ENCODE data around the gene SH3BP1. TPM values are rescaled to one million over a fixed set of nuclear protein-coding genes. Genes with fewer than 3 reads are reported as not detected.
A peak's percentile ranks its signal among the peaks of the same experiment; 100 is the strongest.

The SH3BP1 gene
- total RNA-seq, 6 donors from 2014 or later = 11.4 to 58.7 (median 31.1) TPM

GRCh38 chr22:37623075-37624016, 16.1 kb upstream of the SH3BP1 start:
- TF ChIP-seq POLR2A (IDR thresholded peaks at IDR 0.05) (no peak), POLR2AphosphoS5 (IDR thresholded peaks at IDR 0.05) (no peak), EP300 (IDR thresholded peaks at IDR 0.05) (no peak), CTCF (IDR thresholded peaks at IDR 0.05) (peak; percentile 50 to 96 (median 64))
- Histone ChIP-seq H3K4me3 (no peak overlapping the region), H3K36me3 (peaks cover 0 to 80% (median 44%) of the 10 kb centered on the region in 4 donors), H3K9me3 (no peaks in the 10 kb centered on the region), H3K27me3 (no peaks in the 10 kb centered on the region), H3K27ac (peak overlapping the region in 3 of 4 donors; percentile 34 to 61 (median 56)), H3K4me1 (peaks cover 29 to 43% (median 34%) of the 10 kb centered on the region in 4 donors)
- DNase-seq (peak in 1 of 2 donors; percentile 73), ATAC-seq (ENCODE audit: low FRiP score in 2 of 2) (peak; percentile 83 to 84)
- 64 to 77% methylated on average over 12 to 21 of the region's 22 CpGs for WGBS, 2 donors

- peak overlapping the region in 3 of 4 donors; percentile 34 to 61 (median 56) for H3K27ac ChIP-seq
- peak in 1 of 2 donors; percentile 80 for DNase-seq
- ATAC-seq (ENCODE audit: low FRiP score in 2 of 2) = peak in 1 of 2 donors; percentile 9
- peaks cover 0 to 80% (median 40%) of the 10 kb centered on the region in 4 donors for H3K36me3 ChIP-seq
- no peak for TF ChIP-seq POLR2A (IDR thresholded peaks at IDR 0.05)
- TF ChIP-seq EP300 (IDR thresholded peaks at IDR 0.05) = no peak
- no peak for TF ChIP-seq CTCF (IDR thresholded peaks at IDR 0.05)
- TF ChIP-seq POLR2AphosphoS5 (IDR thresholded peaks at IDR 0.05) = no peak
- peaks cover 29 to 43% (median 34%) of the 10 kb centered on the region in 4 donors for H3K4me1 ChIP-seq
- no peaks in the 10 kb centered on the region for H3K9me3 ChIP-seq
- H3K27me3 ChIP-seq = no peaks in the 10 kb centered on the region
- no peak overlapping the region for H3K4me3 ChIP-seq
- WGBS, 2 donors = 57 to 60% methylated on average over 5 of the region's 6 CpGs
Observed at GRCh38 chr22:37624017-37624365, 15.5 kb upstream of the SH3BP1 start.

GRCh38 chr22:37624876-37625275, 14.6 kb upstream of the SH3BP1 start:
- H3K4me1 ChIP-seq = peaks cover 29 to 43% (median 34%) of the 10 kb centered on the region in 4 donors
- TF ChIP-seq EP300 (IDR thresholded peaks at IDR 0.05) (no peak), CTCF (IDR thresholded peaks at IDR 0.05) (no peak), POLR2AphosphoS5 (IDR thresholded peaks at IDR 0.05) (no peak), POLR2A (IDR thresholded peaks at IDR 0.05) (no peak)
- ATAC-seq (ENCODE audit: low FRiP score in 2 of 2) = no peak
- WGBS, 2 donors = 84 to 90% methylated on average over 7 of the region's 7 CpGs
- no peaks in the 10 kb centered on the region for H3K27me3 ChIP-seq
- H3K9me3 ChIP-seq = no peaks in the 10 kb centered on the region
- H3K36me3 ChIP-seq = peaks cover 2 to 80% (median 44%) of the 10 kb centered on the region in 4 donors
- no peak for DNase-seq
- H3K27ac ChIP-seq = peak overlapping the region in 2 of 4 donors; percentile 56 to 61
- H3K4me3 ChIP-seq = no peak overlapping the region

GRCh38 chr22:37625737-37626136, 13.7 kb upstream of the SH3BP1 start:
- ATAC-seq (ENCODE audit: low FRiP score in 2 of 2) = no peak
- Histone ChIP-seq H3K27me3 (no peaks in the 10 kb centered on the region), H3K27ac (peak overlapping the region; percentile 49 to 76 (median 65)), H3K4me1 (peaks cover 29 to 43% (median 34%) of the 10 kb centered on the region in 4 donors), H3K9me3 (no peaks in the 10 kb centered on the region), H3K36me3 (peaks cover 7 to 80% (median 44%) of the 10 kb centered on the region in 4 donors), H3K4me3 (no peak overlapping the region)
- DNase-seq = no peak
- TF ChIP-seq POLR2A (IDR thresholded peaks at IDR 0.05) (no peak), EP300 (IDR thresholded peaks at IDR 0.05) (no peak), POLR2AphosphoS5 (IDR thresholded peaks at IDR 0.05) (no peak)
- 60 to 72% methylated on average over 1 to 14 of the region's 14 CpGs for WGBS, 2 donors

GRCh38 chr22:37626144-37626543, 13.3 kb upstream of the SH3BP1 start:
- H3K9me3 ChIP-seq = no peaks in the 10 kb centered on the region
- no peaks in the 10 kb centered on the region for H3K27me3 ChIP-seq
- H3K4me1 ChIP-seq = peaks cover 29 to 43% (median 34%) of the 10 kb centered on the region in 4 donors
- ATAC-seq (ENCODE audit: low FRiP score in 2 of 2) (peak in 1 of 2 donors; percentile 38), DNase-seq (peak; percentile 79 to 82)
- TF ChIP-seq EP300 (IDR thresholded peaks at IDR 0.05) = no peak
- peak; percentile 10 to 18 for TF ChIP-seq POLR2AphosphoS5 (IDR thresholded peaks at IDR 0.05)
- H3K36me3 ChIP-seq = peaks cover 7 to 80% (median 45%) of the 10 kb centered on the region in 4 donors
- peak overlapping the region; percentile 49 to 76 (median 65) for H3K27ac ChIP-seq
- WGBS, 2 donors = 39 to 76% methylated on average over 2 to 11 of the region's 11 CpGs
- H3K4me3 ChIP-seq = no peak overlapping the region

Data from upper lobe of left lung (tissue), 6 donors.